GM12891 (cell line): ENCODE data around the gene MTMR3.

ENCODE experiments used
- POLR2A ChIP-seq: IDR thresholded peaks from 2 replicates; pipeline ENCODE4 v1.6.1; 2011; ENCODE audit warnings: low read depth, low read length, control low read depth
- POLR2AphosphoS5 ChIP-seq: IDR thresholded peaks from 2 replicates; pipeline ENCODE4 v1.6.1; 2011; ENCODE audit warnings: low read depth, low read length, control low read depth
- POU2F2 ChIP-seq: IDR thresholded peaks from 2 replicates; pipeline ENCODE4 v1.6.1; 2011; ENCODE audit warnings: low read depth, mild to moderate bottlenecking, control low read depth, low read length, moderate library complexity
- SPI1 ChIP-seq: IDR thresholded peaks from 2 replicates; pipeline ENCODE4 v1.6.1; 2011; ENCODE audit warnings: low read depth, low read length, control low read depth

GRCh38 chr22:30015846-30016245, 132.9 kb downstream of the MTMR3 start:
- TF ChIP-seq POLR2A (no peak), POLR2AphosphoS5 (no peak), SPI1 (no peak), POU2F2 (no peak)
